Astrocyte (in vitro differentiated cells and primary cell): ENCODE measurements around the gene AKR1D1. TPM values are rescaled to one million over a fixed set of nuclear protein-coding genes. Genes with fewer than 3 reads are reported as not detected.
"Not testable (repeated sequence)": the region's sequence is repeated elsewhere in the genome, so short reads cannot be mapped to it uniquely, and the experiment has no call there.

Experiments used
- DNase-seq: peaks from one replicate; pipeline ENCODE4 v3.0.0-alpha.2; 2010; ENCODE audit warnings: low read depth
- FAIRE-seq: peaks from 2 replicates; lab custom pipeline; 2011; peaks lifted over from hg19 to GRCh38; lab: Jason Lieb, UNC
- H2AFZ ChIP-seq: 2 replicates; pipeline ENCODE4 v1.6.0; 2012; ENCODE audit warnings: low read depth, low read length, inconsistent platforms
- H3K27ac ChIP-seq: 2 replicates; pipeline ENCODE4 v1.5.1; 2011; ENCODE audit warnings: low read depth, low read length, inconsistent platforms
- H3K27me3 ChIP-seq: 2 replicates; pipeline ENCODE4 v1.6.0; 2011; ENCODE audit warnings: low read length, inconsistent platforms; ENCODE audit not compliant: insufficient read depth
- H3K36me3 ChIP-seq: 2 replicates; pipeline ENCODE4 v1.5.1; 2011; ENCODE audit warnings: low read length, inconsistent platforms; ENCODE audit not compliant: insufficient read depth
- H3K4me1 ChIP-seq: 2 replicates; pipeline ENCODE4 v1.5.1; 2011; ENCODE audit warnings: low read length, inconsistent platforms; ENCODE audit not compliant: insufficient read depth
- H3K4me2 ChIP-seq: 2 replicates; pipeline ENCODE4 v1.6.0; 2012; ENCODE audit warnings: low read length, inconsistent platforms
- H3K4me3 ChIP-seq: 2 replicates; pipeline ENCODE4 v1.5.1; 2011; ENCODE audit warnings: low read depth, mild to moderate bottlenecking, low read length, inconsistent platforms; ENCODE audit not compliant: insufficient read depth
- H3K79me2 ChIP-seq: 2 replicates; pipeline ENCODE4 v1.6.0; 2012; ENCODE audit warnings: mild to moderate bottlenecking, low read length, inconsistent platforms; ENCODE audit not compliant: insufficient read depth
- H3K9ac ChIP-seq: 2 replicates; pipeline ENCODE4 v1.6.0; 2012; ENCODE audit warnings: mild to moderate bottlenecking, low read length, inconsistent platforms
- H3K9me3 ChIP-seq: 2 replicates; pipeline ENCODE4 v1.5.1; 2012; ENCODE audit warnings: low read depth, mild to moderate bottlenecking, low read length, inconsistent platforms; ENCODE audit not compliant: insufficient read depth
- H4K20me1 ChIP-seq: 2 replicates; pipeline ENCODE4 v1.6.0; 2012; ENCODE audit warnings: low read length, inconsistent platforms; ENCODE audit not compliant: insufficient read depth
- H3K27ac Mint-ChIP-seq: one replicate; pipeline ENCODE4 v1.8.0; 2021; ENCODE audit warnings: mild to moderate bottlenecking, mixed read lengths; ENCODE audit not compliant: unreplicated experiment
- H3K27me3 Mint-ChIP-seq: one replicate; pipeline ENCODE4 v1.8.0; 2021; ENCODE audit warnings: low read depth, mixed read lengths; ENCODE audit not compliant: unreplicated experiment
- H3K36me3 Mint-ChIP-seq: one replicate; pipeline ENCODE4 v1.8.0; 2021; ENCODE audit warnings: low read depth, mixed read lengths; ENCODE audit not compliant: unreplicated experiment
- H3K4me1 Mint-ChIP-seq: one replicate; pipeline ENCODE4 v1.8.0; 2021; ENCODE audit warnings: low read depth, mixed read lengths; ENCODE audit not compliant: unreplicated experiment
- H3K4me3 Mint-ChIP-seq: one replicate; pipeline ENCODE4 v1.8.0; 2021; ENCODE audit warnings: mild to moderate bottlenecking, moderate library complexity, mixed read lengths; ENCODE audit not compliant: unreplicated experiment
- H3K9me3 Mint-ChIP-seq: one replicate; pipeline ENCODE4 v1.8.0; 2021; ENCODE audit warnings: mild to moderate bottlenecking, mixed read lengths; ENCODE audit not compliant: unreplicated experiment
- EZH2 ChIP-seq: IDR thresholded peaks from 2 replicates; pipeline ENCODE4 v1.6.1; 2012; ENCODE audit warnings: mild to moderate bottlenecking, low read length, inconsistent platforms; ENCODE audit not compliant: insufficient read depth
- total RNA-seq: library from RNA; stranded (reverse); gene quantifications from 2 replicates; pipeline ENCODE4 v1.2.1, GENCODE V29; 2021
- TF ChIP-seq, protein P1 (sequence below): IDR thresholded peaks from 2 replicates; pipeline ENCODE4 v1.5.1; 2011; ENCODE audit warnings: low read depth, mild to moderate bottlenecking, inconsistent platforms, low read length, moderate library complexity; ENCODE audit not compliant: insufficient read depth

The AKR1D1 gene
- total RNA-seq, 1 donor from 2014 or later = not detected

DNA sequence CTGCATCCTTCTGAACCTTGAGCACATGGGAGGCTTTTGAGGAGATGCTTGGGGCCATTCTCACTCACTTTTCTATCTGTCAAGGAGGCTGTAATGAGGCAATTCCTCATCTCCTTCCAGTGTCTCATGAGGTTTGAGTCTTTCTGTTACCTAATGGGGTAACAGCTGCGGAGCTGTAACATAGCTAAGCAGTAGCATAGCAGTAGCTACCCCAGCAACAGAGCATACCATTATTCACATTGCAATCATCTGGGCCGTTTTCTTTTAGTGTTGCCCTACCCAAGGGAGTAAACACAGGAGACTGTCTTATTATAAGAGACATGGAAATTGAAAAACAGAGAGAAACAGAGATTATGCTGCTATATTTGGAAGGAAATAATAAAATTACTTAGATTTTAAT is 68.7 kb downstream of the AKR1D1 start:
- H3K36me3 Mint-ChIP-seq = no peaks in the 10 kb centered on the region
- H3K79me2 ChIP-seq = no peaks in the 10 kb centered on the region
- FAIRE-seq (no peak), DNase-seq (no peak)
- no peak overlapping the region for H3K4me3 ChIP-seq
- H3K27me3 Mint-ChIP-seq = no peaks in the 10 kb centered on the region
- H3K27me3 ChIP-seq = no peaks in the 10 kb centered on the region
- no peaks in the 10 kb centered on the region for H3K4me1 ChIP-seq
- H3K4me3 Mint-ChIP-seq = no peak overlapping the region
- H3K27ac Mint-ChIP-seq = no peak overlapping the region
- TF ChIP-seq, protein P1, sequence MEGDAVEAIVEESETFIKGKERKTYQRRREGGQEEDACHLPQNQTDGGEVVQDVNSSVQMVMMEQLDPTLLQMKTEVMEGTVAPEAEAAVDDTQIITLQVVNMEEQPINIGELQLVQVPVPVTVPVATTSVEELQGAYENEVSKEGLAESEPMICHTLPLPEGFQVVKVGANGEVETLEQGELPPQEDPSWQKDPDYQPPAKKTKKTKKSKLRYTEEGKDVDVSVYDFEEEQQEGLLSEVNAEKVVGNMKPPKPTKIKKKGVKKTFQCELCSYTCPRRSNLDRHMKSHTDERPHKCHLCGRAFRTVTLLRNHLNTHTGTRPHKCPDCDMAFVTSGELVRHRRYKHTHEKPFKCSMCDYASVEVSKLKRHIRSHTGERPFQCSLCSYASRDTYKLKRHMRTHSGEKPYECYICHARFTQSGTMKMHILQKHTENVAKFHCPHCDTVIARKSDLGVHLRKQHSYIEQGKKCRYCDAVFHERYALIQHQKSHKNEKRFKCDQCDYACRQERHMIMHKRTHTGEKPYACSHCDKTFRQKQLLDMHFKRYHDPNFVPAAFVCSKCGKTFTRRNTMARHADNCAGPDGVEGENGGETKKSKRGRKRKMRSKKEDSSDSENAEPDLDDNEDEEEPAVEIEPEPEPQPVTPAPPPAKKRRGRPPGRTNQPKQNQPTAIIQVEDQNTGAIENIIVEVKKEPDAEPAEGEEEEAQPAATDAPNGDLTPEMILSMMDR = no peak
- no peak for TF ChIP-seq EZH2
- no peak overlapping the region for H3K4me2 ChIP-seq
- H3K9me3 ChIP-seq = no peaks in the 10 kb centered on the region
- H4K20me1 ChIP-seq = no peaks in the 10 kb centered on the region
- H3K27ac ChIP-seq = no peak overlapping the region
- no peaks in the 10 kb centered on the region for H3K9me3 Mint-ChIP-seq
- no peaks in the 10 kb centered on the region for H3K4me1 Mint-ChIP-seq
- no peak overlapping the region for H3K9ac ChIP-seq
- no peaks in the 10 kb centered on the region for H3K36me3 ChIP-seq
- no peak overlapping the region for H2AFZ ChIP-seq

DNA sequence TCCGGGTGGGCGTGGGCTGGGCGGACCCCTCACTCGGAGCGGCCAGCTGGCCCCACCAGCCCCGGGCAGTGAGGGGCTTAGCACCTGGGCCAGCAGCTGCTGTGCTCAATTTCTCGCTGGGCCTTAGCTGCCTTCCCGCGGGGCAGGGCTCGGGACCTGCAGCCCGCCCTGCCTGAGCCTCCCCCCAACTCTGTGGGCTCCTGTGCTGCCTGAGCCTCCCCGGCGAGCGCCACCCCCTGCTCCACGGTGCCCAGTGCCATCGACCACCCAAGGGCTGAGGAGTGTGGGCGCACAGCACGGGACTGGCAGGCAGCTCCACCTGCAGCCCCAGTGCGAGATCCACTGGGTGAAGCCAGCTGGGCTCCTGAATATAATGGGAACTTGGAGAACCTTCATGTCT is 70.0 kb downstream of the AKR1D1 start:
- not testable (repeated sequence) for H3K4me3 Mint-ChIP-seq, H3K27me3 ChIP-seq, DNase-seq, H2AFZ ChIP-seq, H3K4me3 ChIP-seq, H3K36me3 Mint-ChIP-seq, H3K9me3 ChIP-seq, H4K20me1 ChIP-seq, H3K9me3 Mint-ChIP-seq, H3K79me2 ChIP-seq, H3K27me3 Mint-ChIP-seq, H3K36me3 ChIP-seq, H3K4me1 Mint-ChIP-seq, H3K27ac Mint-ChIP-seq, H3K4me2 ChIP-seq, H3K27ac ChIP-seq, FAIRE-seq, H3K9ac ChIP-seq, H3K4me1 ChIP-seq

DNA sequence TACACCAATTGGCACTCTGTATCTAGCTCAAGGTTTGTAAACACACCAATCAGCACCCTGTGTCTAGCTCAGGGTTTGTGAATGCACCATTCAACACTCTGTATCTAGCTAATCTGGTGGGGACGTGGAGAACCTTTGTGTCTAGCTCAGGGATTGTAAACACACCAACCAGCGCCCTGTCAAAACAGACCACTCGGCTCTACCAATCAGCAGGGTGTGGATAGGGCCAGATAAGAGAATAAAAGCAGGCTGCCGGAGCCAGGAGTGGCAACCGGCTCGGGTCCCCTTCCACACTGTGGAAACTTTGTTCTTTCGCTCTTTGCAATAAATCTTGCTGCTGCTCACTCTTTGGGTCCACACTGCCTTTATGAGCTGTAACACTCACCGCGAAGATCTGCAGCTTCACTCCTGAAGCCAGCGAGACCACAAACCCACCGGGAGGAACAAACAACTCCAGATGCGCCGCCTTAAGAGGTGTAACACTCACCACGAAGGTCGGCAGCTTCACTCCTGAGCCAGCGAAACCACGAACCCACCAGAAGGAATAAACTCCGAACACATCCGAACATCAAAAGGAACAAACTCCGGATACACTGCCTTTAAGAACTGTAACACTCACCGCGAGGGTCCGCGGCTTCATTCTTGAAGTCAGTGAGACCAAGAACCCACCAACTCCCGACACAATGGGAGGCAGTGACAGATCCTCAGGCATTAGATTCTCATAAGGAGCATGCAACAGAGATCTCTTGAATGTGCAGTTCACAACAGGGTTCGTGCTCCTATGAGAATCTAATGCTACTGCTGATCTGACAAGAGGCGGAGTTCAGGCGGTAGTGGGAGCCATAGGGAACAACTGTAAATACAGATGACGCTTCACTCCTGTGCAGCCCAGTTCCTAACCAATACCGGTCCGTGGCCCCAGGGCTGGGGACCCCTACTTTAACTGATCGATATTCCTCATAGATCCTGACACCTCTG is 70.8 kb downstream of the AKR1D1 start:
- DNase-seq, H3K9me3 Mint-ChIP-seq, H3K4me3 Mint-ChIP-seq, H3K36me3 ChIP-seq, H3K36me3 Mint-ChIP-seq, FAIRE-seq, H4K20me1 ChIP-seq, H3K79me2 ChIP-seq, H3K27ac Mint-ChIP-seq, H3K4me2 ChIP-seq, H2AFZ ChIP-seq, H3K4me1 Mint-ChIP-seq, H3K9ac ChIP-seq, H3K4me3 ChIP-seq, H3K27me3 ChIP-seq, H3K27me3 Mint-ChIP-seq, H3K9me3 ChIP-seq, H3K4me1 ChIP-seq, H3K27ac ChIP-seq: not testable (repeated sequence)
